GM12864 (cell line): ENCODE measurements around the gene HID1.
"Not testable (repeated sequence)": the region's sequence is repeated elsewhere in the genome, so short reads cannot be mapped to it uniquely, and the experiment has no call there.

Source experiments
- DNase-seq: peaks from one replicate; pipeline ENCODE4 v3.0.0-alpha.2; 2011; ENCODE audit warnings: low read depth
- H3K4me3 ChIP-seq: 2 replicates; pipeline ENCODE4 v1.5.1; 2011; ENCODE audit warnings: mild to moderate bottlenecking, low read depth, low read length, control low read depth
- TF ChIP-seq, protein P1 (sequence below): IDR thresholded peaks from 2 replicates; pipeline ENCODE4 v1.5.1; 2011; ENCODE audit warnings: low read depth, mild to moderate bottlenecking, moderate library complexity, low read length, control low read depth, inconsistent platforms; ENCODE audit errors: missing control alignments

The HID1 gene

GRCh38 chr17:74977802-74978201 lies 5.2 kb upstream of the HID1 start:
- H3K4me3 ChIP-seq: no peak overlapping the region
- TF ChIP-seq, protein P1, sequence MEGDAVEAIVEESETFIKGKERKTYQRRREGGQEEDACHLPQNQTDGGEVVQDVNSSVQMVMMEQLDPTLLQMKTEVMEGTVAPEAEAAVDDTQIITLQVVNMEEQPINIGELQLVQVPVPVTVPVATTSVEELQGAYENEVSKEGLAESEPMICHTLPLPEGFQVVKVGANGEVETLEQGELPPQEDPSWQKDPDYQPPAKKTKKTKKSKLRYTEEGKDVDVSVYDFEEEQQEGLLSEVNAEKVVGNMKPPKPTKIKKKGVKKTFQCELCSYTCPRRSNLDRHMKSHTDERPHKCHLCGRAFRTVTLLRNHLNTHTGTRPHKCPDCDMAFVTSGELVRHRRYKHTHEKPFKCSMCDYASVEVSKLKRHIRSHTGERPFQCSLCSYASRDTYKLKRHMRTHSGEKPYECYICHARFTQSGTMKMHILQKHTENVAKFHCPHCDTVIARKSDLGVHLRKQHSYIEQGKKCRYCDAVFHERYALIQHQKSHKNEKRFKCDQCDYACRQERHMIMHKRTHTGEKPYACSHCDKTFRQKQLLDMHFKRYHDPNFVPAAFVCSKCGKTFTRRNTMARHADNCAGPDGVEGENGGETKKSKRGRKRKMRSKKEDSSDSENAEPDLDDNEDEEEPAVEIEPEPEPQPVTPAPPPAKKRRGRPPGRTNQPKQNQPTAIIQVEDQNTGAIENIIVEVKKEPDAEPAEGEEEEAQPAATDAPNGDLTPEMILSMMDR: no peak
- no peak for DNase-seq

- H3K4me3 ChIP-seq: no peak overlapping the region
- no peak for DNase-seq
- TF ChIP-seq, protein P1: no peak
These were observed 3.4 kb upstream of the HID1 start for GRCh38 chr17:74975943-74976342.

DNA sequence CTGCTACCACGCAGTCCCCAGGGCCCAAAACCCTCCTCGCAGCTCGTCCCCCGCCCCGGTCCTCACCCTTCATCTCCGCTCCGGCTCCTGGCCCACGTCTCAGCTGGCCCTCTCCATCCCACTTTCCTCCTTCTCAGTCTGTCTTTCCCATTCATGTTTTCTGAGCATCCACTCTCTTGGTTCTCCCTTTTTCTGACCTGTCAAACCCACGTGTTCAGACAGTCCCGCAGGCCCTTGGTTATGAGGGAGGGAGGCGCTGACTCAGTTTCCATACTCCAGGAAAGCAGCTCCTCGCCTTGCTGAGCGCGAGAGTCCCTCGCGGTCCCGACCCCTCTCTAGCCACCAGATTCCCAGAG lies 392 bp upstream of the HID1 start:
- TF ChIP-seq, protein P1: no peak
- no peak overlapping the region; the same call in 1 of the 2 replicates for H3K4me3 ChIP-seq
- no peak for DNase-seq

GRCh38 chr17:74971842-74972106 lies 785 bp downstream of the HID1 start:
- DNase-seq: no peak
- H3K4me3 ChIP-seq: peak overlapping the region; percentile 9; the same call in 1 of the 2 replicates
- TF ChIP-seq, protein P1: no peak

- H3K4me3 ChIP-seq: peak overlapping the region; percentile 9; the same call in 1 of the 2 replicates
- no peak for DNase-seq
- TF ChIP-seq, protein P1: no peak
These were observed 1.3 kb downstream of the HID1 start for GRCh38 chr17:74971069-74971841.

GRCh38 chr17:74970395-74970794 lies 2.2 kb downstream of the HID1 start:
- H3K4me3 ChIP-seq: no peak overlapping the region
- TF ChIP-seq, protein P1: no peak
- no peak for DNase-seq

DNA sequence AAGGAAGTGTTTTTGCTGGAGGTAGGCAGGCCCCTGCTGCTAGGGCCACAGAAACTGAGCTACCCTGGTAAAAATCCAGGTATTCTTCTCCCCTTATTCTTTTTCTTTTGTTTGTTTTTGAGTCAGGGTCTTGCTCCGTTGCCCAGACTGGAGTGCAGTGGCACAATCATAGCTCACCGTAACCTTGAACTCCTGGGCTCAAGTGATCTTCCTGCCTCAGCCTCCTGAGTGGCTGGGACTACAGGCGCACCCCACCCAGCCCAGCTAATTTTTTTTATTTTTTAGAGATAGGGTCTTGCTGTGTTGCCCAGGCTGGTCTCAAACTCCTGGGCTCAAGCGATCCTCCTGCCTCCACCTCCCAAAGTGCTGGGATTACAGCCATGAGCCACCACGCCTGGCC lies 3.1 kb downstream of the HID1 start:
- H3K4me3 ChIP-seq, DNase-seq: not testable (repeated sequence)
